Endodermal cell (in vitro differentiated cells): Measurements from ENCODE around the gene RGS6. TPM values are rescaled to one million over a fixed set of nuclear protein-coding genes. Genes with fewer than 3 reads are reported as not detected.

Experiments
- DNase-seq: peaks from one replicate; pipeline ENCODE4 v3.0.0-alpha.2; 2017
- H3K27ac ChIP-seq: 2 replicates; pipeline ENCODE4 v1.5.1; 2013; ENCODE audit warnings: mild to moderate bottlenecking, low read depth, low read length, moderate library complexity
- H3K27me3 ChIP-seq: 2 replicates; pipeline ENCODE4 v1.6.1; 2013; ENCODE audit warnings: mild to moderate bottlenecking, low read length, moderate library complexity; ENCODE audit not compliant: insufficient read depth, control insufficient read depth, poor library complexity, severe bottlenecking
- H3K36me3 ChIP-seq: 2 replicates; pipeline ENCODE4 v1.7.0; 2013; ENCODE audit warnings: mild to moderate bottlenecking, low read length, moderate library complexity; ENCODE audit not compliant: control insufficient read depth, insufficient read depth
- H3K4me1 ChIP-seq: one replicate; pipeline ENCODE4 v1.7.0; 2013; ENCODE audit warnings: low read length; ENCODE audit not compliant: control insufficient read depth, insufficient read depth
- H3K4me3 ChIP-seq: 2 replicates; pipeline ENCODE4 v1.5.1; 2013; ENCODE audit warnings: mild to moderate bottlenecking, low read length, moderate library complexity
- H3K9ac ChIP-seq: 2 replicates; pipeline ENCODE4 v1.6.1; 2013; ENCODE audit warnings: mild to moderate bottlenecking, low read length, moderate library complexity; ENCODE audit not compliant: poor library complexity, severe bottlenecking; ENCODE audit errors: extremely low read depth
- H3K9me3 ChIP-seq: 2 replicates; pipeline ENCODE4 v1.6.1; 2013; ENCODE audit warnings: mild to moderate bottlenecking, low read length, moderate library complexity; ENCODE audit not compliant: control insufficient read depth
- H3K27ac Mint-ChIP-seq: 2 replicates; pipeline ENCODE4 v1.8.0; 2020; ENCODE audit warnings: mixed read lengths
- H3K27me3 Mint-ChIP-seq: 2 replicates; pipeline ENCODE4 v1.8.0; 2021; ENCODE audit warnings: mild to moderate bottlenecking, mixed read lengths; ENCODE audit not compliant: insufficient read depth
- H3K36me3 Mint-ChIP-seq: 2 replicates; pipeline ENCODE4 v1.8.0; 2020; ENCODE audit warnings: low read depth, mixed read lengths
- H3K4me1 Mint-ChIP-seq: 2 replicates; pipeline ENCODE4 v1.8.0; 2020; ENCODE audit warnings: mixed read lengths
- H3K4me3 Mint-ChIP-seq: 2 replicates; pipeline ENCODE4 v1.8.0; 2020; ENCODE audit warnings: mild to moderate bottlenecking, moderate library complexity, mixed read lengths
- H3K9me3 Mint-ChIP-seq: 2 replicates; pipeline ENCODE4 v1.8.0; 2020; ENCODE audit warnings: mild to moderate bottlenecking, mixed read lengths
- CTCF ChIP-seq: fragments of 200-600 bp; sonication (generic); conservative IDR thresholded peaks from 2 replicates; pipeline ENCODE4 v1.5.0; 2021; ENCODE audit warnings: antibody characterized with exemption, mild to moderate bottlenecking
- WGBS, 2 experiments: methylation state at CpG; one replicate each; pipeline versions ENCODE4 v1.1.5 to v1.1.7; 2013; ENCODE audit warnings: missing lambda C conversion rate in 2 of 2, mixed read lengths in 1 of 2; ENCODE audit not compliant: insufficient coverage in 1 of 2, insufficient read length in 1 of 2; 5-methylcytosine and 5-hydroxymethylcytosine counted together
- total RNA-seq, 2 donors: library from RNA; stranded (reverse); fragmentation: NEBNext Ultra II Directional in 1 of 2; extraction: Animal tissue kit (Norgen Biotek cat#: 25700) in 1 of 2; gene quantifications; 2 replicates in 1 of 2; 3 replicates in 1 of 2; pipeline ENCODE4 v1.2.1, GENCODE V29; 2021

The RGS6 gene
- total RNA-seq, 2 donors from 2014 or later: 10.1 to 16.3 TPM

DNA sequence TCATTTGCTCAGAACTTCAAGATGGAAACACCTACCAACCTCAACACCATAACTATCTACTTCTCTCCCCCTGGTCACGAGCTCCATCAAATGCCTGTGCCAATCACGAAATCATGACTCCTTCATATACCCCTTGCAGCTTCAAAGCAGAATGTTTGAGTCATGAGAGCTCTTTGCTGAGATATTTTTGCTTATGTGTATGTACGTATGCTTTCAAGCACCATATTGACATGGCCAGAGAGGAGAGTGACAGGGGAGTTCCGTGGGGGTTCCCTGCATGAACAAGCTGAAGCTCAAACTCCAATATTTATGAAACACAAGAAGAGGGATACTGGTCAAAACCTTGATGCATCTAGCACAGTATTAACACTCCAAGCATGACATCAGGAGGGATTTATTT is 587.3 kb downstream of the RGS6 start:
- Mint-ChIP-seq H3K27ac (no peak overlapping the region), H3K9me3 (no peaks in the 10 kb centered on the region), H3K36me3 (peaks cover 9% of the 10 kb centered on the region), H3K4me3 (no peak overlapping the region), H3K27me3 (no peaks in the 10 kb centered on the region), H3K4me1 (no peaks in the 10 kb centered on the region)
- peaks cover 22% of the 10 kb centered on the region for H3K9me3 ChIP-seq
- H3K36me3 ChIP-seq: peaks cover 4% of the 10 kb centered on the region
- no peak for DNase-seq
- H3K27ac ChIP-seq: no peak overlapping the region
- H3K4me3 ChIP-seq: no peak overlapping the region
- no peaks in the 10 kb centered on the region for H3K4me1 ChIP-seq
- H3K9ac ChIP-seq: no peak overlapping the region
- WGBS, 2 experiments: 88 to 100% methylated on average over 2 to 4 of the region's 4 CpGs
- no peak for TF ChIP-seq CTCF
- no peaks in the 10 kb centered on the region for H3K27me3 ChIP-seq

DNA sequence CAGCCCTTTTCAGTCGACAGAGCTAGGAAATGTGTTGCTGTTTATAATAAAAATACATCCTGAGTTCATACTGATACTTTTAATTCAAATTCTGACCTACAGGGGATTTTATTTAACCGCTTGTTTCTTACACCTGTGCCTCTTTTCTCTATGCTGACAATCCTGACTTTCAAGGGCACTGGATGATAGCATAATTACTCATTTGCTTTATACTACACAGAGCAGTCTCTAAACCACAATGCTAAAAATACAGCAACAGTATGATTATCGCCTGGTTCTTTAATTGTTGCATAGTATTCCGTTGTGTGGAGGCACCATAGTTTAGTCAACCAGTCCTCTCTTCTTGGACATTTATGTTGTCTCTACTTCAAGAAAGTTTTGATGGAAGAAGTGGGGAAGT is 588.8 kb downstream of the RGS6 start:
- H3K9me3 Mint-ChIP-seq: no peaks in the 10 kb centered on the region
- H3K4me1 Mint-ChIP-seq: no peaks in the 10 kb centered on the region
- TF ChIP-seq CTCF: no peak
- Histone ChIP-seq H3K4me1 (no peaks in the 10 kb centered on the region), H3K4me3 (no peak overlapping the region), H3K27ac (no peak overlapping the region), H3K27me3 (no peaks in the 10 kb centered on the region), H3K9ac (no peak overlapping the region), H3K9me3 (peaks cover 22% of the 10 kb centered on the region), H3K36me3 (peaks cover 4% of the 10 kb centered on the region)
- H3K27ac Mint-ChIP-seq: no peak overlapping the region
- H3K4me3 Mint-ChIP-seq: no peak overlapping the region
- peaks cover 9% of the 10 kb centered on the region for H3K36me3 Mint-ChIP-seq
- 94% methylated on average over 3 of the region's 4 CpGs; no CpG with 5 or more reads in 1 of the 2 experiments for WGBS, 2 experiments
- DNase-seq: no peak
- no peaks in the 10 kb centered on the region for H3K27me3 Mint-ChIP-seq

DNA sequence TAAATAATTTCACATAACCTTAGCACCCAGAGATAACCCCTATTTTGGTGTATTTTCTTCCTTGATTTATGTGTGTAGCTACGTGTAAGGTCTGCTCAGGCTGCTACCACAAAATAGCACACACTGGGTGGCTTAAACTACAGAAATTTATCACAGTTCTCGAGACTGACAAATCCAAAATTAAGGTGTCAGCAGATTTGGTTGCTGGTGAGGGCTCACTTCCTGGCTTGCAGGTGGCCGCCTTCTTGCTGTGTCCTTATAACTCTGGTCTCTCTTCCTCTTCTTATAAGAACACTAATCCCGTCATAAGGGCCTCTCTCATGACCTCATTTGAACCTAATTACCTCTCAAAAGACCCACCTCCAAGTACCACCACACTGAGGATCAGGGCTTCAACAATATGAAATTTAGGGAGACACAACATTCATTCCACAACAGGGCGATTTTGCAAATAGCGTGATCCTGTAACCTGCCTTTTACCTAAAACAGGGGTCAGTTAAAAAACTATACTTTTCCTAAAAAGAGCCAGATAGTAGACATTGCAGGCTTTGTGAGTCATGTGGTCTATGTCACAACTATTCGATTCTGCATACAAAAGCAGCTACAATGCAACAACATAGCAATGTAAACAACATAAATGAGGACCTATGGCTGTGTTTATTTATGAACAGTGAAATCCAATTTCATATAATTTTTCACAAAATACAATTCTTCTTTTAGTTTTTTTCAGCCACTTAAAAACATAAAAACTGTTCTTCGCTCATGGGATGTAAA is 589.9 kb downstream of the RGS6 start:
- H3K27ac ChIP-seq: no peak overlapping the region
- WGBS, 2 experiments: 83 to 90% methylated on average over 6 to 8 of the region's 8 CpGs
- no peak overlapping the region for H3K4me3 ChIP-seq
- H3K36me3 Mint-ChIP-seq: peaks cover 9% of the 10 kb centered on the region
- H3K9ac ChIP-seq: no peak overlapping the region
- peaks cover 22% of the 10 kb centered on the region for H3K9me3 ChIP-seq
- DNase-seq: no peak
- no peaks in the 10 kb centered on the region for H3K4me1 Mint-ChIP-seq
- H3K27me3 Mint-ChIP-seq: no peaks in the 10 kb centered on the region
- H3K27ac Mint-ChIP-seq: no peak overlapping the region
- no peaks in the 10 kb centered on the region for H3K9me3 Mint-ChIP-seq
- H3K36me3 ChIP-seq: peaks cover 4% of the 10 kb centered on the region
- H3K4me1 ChIP-seq: no peaks in the 10 kb centered on the region
- no peaks in the 10 kb centered on the region for H3K27me3 ChIP-seq
- TF ChIP-seq CTCF: no peak
- H3K4me3 Mint-ChIP-seq: no peak overlapping the region
